Sigmoid colon (tissue), 4 donors: ENCODE results near the gene MYBPC1.

Source experiments
- CTCF ChIP-seq, 4 experiments: fragments of 450-650 bp in 3 of 4; fragments of 200-600 bp in 1 of 4; IDR thresholded peaks; one replicate each; pipeline ENCODE4 v1.5.1; 2016 to 2019; ENCODE audit warnings: antibody characterized with exemption in 4 of 4, mild to moderate bottlenecking in 3 of 4, moderate library complexity in 2 of 4
- EP300 ChIP-seq, 4 donors: sonication (generic); formaldehyde crosslinking; IDR thresholded peaks; one replicate each; pipeline ENCODE4 v1.6.1; 2017; ENCODE audit warnings: antibody characterized with exemption in 4 of 4
- POLR2A ChIP-seq, 2 donors: fragments of 450-650 bp; IDR thresholded peaks; one replicate each; pipeline ENCODE4 v1.6.1; 2016; ENCODE audit warnings: antibody characterized with exemption in 2 of 2, mild to moderate bottlenecking in 2 of 2, moderate library complexity in 2 of 2
- POLR2AphosphoS5 ChIP-seq, 4 donors: sonication (generic); formaldehyde crosslinking; IDR thresholded peaks; one replicate each; pipeline ENCODE4 v1.6.1; 2017; ENCODE audit warnings: antibody characterized with exemption in 4 of 4

GRCh38 chr12:101695706-101696105, 100.9 kb downstream of the MYBPC1 start:
- TF ChIP-seq POLR2A (IDR thresholded peaks at IDR 0.05) (no peak), CTCF (IDR thresholded peaks at IDR 0.05) (no peak), POLR2AphosphoS5 (IDR thresholded peaks at IDR 0.05) (no peak), EP300 (IDR thresholded peaks at IDR 0.05) (no peak)
